Subcutaneous adipose tissue (tissue), 4 donors: Measurements from ENCODE around the gene DNM3. TPM values are rescaled to one million over a fixed set of nuclear protein-coding genes. Genes with fewer than 3 reads are reported as not detected.

ENCODE experiments used
- CTCF ChIP-seq: fragments of 450-650 bp; IDR thresholded peaks from one replicate; pipeline ENCODE4 v1.5.1; 2016; ENCODE audit warnings: low read depth, mild to moderate bottlenecking, control low read depth, antibody characterized with exemption, moderate library complexity
- total RNA-seq, 4 donors: library from RNA; depleted of rRNA; stranded (reverse); fragments of >200 nt; gene quantifications; one replicate each; pipeline ENCODE4 v1.1.0, GENCODE V29; 2016

Gene DNM3
- total RNA-seq, 4 donors from 2014 or later = 4.1 to 8.8 (median 7.6) TPM

DNA sequence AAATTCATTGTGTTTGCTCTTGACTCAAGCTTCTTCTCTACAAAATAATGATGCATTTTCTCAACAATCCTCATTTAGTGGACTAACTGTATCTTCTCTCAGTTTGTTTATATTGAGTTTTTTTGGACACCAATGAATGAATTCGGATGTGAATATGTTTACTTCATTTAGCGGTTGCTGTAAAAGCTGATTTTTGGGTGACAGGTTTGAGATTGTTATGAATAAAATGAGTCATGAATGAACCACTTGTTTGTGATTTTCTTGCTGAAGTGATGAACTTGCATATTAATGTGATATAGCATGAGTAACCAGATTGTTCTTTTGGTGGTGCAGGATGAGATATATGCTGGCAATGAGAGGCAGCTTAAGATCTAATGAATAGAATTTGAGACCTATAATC is 3.1 kb downstream of the DNM3 start:
- TF ChIP-seq CTCF = no peak

DNA sequence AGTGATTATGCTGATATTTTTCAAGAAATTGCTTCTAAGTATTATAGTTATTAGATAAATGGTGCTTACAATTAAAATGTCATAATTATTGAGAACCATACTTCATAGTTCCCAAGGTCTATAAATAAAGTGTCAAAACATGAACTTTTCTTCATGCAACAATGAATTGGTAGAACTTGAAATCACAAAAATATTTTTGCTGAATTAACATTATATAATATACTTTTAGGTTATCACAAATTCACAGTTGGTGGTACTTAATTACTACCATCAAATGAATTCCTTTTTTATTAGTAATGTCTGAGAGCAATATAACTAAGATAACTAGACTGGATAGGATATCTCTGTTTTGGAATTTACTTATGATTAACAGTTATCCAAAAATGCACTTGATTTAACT is 4.7 kb downstream of the DNM3 start:
- no peak for TF ChIP-seq CTCF

DNA sequence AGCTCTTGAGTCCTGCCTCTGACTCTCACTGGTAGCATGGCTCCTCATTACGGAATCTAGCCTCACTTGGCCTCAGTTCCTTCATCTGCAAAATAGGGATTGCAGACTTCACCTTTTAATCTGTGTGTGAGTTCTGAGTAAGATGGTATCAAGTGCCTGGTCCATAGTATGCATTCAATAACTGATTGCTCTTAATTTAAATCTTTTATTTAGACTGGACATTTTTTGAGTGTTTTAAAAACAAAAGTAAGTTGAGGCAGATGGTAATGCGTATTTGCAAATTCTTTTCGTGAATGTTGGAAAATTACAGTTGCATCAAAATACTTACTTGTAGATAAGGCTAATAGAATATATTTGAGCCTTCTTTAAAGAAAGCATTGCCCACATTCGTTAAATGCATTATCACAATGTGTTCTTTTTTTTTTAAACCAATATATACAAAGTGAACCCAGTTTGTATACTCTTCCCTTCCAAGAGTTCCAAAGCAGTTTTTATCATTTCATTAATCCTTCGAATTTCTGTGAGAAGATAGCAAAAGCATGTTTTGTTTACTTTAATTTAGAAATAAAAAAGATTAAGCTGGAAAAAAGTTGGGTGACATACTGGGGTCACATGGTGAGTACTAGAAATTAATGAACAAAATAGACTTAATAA is 8.1 kb downstream of the DNM3 start:
- no peak for TF ChIP-seq CTCF

- no peak for TF ChIP-seq CTCF
Measured at GRCh38 chr1:171850651-171851350, 9.5 kb downstream of the DNM3 start.

GRCh38 chr1:171852272-171852671 is 11.0 kb downstream of the DNM3 start:
- TF ChIP-seq CTCF = no peak

- no peak for TF ChIP-seq CTCF
Measured at GRCh38 chr1:171855381-171855780, 14.1 kb downstream of the DNM3 start.

DNA sequence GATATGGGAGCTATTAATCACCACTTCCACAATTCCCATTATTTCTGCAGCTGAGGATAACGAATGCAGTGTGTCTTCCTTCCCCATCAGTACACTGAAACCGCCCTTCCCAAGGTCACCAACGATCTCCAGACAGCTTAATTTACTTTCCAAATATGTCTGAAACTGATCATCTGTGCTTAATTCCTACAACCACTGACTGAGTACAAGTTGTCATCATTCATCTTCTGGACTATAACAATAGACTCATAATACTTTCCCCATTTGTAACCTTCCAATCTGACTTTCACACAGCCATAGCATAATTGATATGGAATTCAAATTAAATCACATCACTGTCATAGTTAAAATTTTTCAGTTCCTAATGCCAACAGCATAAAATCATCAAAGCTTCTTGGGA is 17.4 kb downstream of the DNM3 start:
- no peak for TF ChIP-seq CTCF
